ENCODE measurements around the gene TACR2. TPM values are rescaled to one million over a fixed set of nuclear protein-coding genes. Genes with fewer than 3 reads are reported as not detected.

TACR2 gene
- total and polyA plus RNA-seq, 2 experiments from 2014 or later: 0.53 TPM; not detected in 1

DNA sequence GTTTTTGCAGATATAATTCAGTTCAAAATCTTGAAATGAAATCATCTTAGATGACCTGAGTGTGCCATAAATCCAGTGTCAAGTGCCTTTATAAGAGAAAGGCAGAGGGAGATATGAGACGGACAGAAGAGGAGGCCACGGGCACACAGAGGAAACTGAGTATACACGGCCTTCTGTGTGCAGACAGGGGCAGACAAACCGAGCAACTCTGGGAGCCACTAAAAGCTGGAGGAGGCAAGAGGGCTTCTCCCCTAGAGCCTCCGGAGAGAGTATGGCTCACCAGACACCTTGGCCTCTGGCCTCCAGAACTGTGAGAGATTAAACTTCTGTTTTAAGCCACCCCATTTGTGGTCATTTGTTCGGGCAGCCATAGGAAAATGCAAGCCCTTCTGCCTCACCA, 47.2 kb upstream of the TACR2 start:
- peak overlapping the region; percentile 45 for H3K27ac ChIP-seq
- peaks cover 85% of the 10 kb centered on the region for H3K4me1 ChIP-seq (ENCODE audit: low read depth)
- H3K27me3 ChIP-seq: no peaks in the 10 kb centered on the region
- H3K9me3 ChIP-seq (ENCODE audit: low read depth): no peaks in the 10 kb centered on the region
- no peak overlapping the region for H3K4me3 ChIP-seq
- TF ChIP-seq, protein P1, sequence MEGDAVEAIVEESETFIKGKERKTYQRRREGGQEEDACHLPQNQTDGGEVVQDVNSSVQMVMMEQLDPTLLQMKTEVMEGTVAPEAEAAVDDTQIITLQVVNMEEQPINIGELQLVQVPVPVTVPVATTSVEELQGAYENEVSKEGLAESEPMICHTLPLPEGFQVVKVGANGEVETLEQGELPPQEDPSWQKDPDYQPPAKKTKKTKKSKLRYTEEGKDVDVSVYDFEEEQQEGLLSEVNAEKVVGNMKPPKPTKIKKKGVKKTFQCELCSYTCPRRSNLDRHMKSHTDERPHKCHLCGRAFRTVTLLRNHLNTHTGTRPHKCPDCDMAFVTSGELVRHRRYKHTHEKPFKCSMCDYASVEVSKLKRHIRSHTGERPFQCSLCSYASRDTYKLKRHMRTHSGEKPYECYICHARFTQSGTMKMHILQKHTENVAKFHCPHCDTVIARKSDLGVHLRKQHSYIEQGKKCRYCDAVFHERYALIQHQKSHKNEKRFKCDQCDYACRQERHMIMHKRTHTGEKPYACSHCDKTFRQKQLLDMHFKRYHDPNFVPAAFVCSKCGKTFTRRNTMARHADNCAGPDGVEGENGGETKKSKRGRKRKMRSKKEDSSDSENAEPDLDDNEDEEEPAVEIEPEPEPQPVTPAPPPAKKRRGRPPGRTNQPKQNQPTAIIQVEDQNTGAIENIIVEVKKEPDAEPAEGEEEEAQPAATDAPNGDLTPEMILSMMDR (IDR thresholded peaks at IDR 0.05; ENCODE audit: low read depth, low read length): no peak
- DNase-seq (ENCODE audit: low read depth in 1 of 2, low spot score in 1 of 2): no peak
- H3K36me3 ChIP-seq: no peaks in the 10 kb centered on the region

DNA sequence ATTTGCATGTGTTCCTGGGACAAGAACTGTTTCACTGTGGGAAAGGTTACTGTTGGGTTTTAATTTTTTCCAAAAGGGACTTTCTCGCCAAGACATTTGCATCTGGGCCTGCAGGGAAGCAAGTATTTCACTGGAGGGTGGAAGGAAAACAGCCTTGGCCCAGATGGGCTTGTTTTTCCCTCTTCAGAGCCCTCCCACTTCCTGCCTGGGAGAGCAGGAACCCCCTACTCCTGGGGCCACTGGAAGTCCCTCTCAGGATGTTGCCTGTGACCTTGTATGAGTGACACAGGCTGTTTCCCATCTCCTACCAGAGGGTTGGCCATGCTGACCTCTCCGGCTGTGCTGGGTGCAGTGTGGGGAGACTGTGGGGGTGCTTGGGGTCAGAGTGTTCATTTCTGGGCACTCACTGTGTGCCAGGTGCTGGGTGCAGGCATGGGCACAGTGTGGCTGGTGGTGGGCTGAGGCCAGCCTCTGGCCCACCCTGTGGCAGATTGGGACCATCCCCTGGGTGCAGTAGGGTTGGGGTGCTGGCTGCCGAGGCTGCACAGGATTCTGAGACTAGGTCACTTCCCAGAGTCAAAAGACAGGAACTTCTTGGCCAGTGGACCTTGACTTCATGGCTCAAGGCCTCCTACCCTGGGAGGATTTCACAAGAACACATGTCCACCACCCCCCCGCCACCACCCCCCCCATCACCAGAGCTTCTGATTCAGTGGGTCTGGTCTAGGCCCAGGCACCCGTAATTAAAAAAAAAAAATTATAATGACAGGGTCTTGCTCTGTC, 44.7 kb upstream of the TACR2 start:
- H3K4me1 ChIP-seq (ENCODE audit: low read depth): peaks cover 83% of the 10 kb centered on the region
- no peaks in the 10 kb centered on the region for H3K36me3 ChIP-seq
- peak overlapping the region; percentile 95 for H3K27ac ChIP-seq

GRCh38 chr10:69460576-69461242, 44.0 kb upstream of the TACR2 start:
- TF ChIP-seq, protein P1 (IDR thresholded peaks at IDR 0.05; ENCODE audit: low read depth, low read length): no peak
- Histone ChIP-seq H3K4me1 (ENCODE audit: low read depth) (peaks cover 83% of the 10 kb centered on the region), H3K9me3 (ENCODE audit: low read depth) (no peaks in the 10 kb centered on the region), H3K4me3 (no peak overlapping the region), H3K27me3 (no peaks in the 10 kb centered on the region), H3K36me3 (no peaks in the 10 kb centered on the region), H3K27ac (peak overlapping the region; percentile 95)
- no peak for DNase-seq (ENCODE audit: low read depth in 1 of 2, low spot score in 1 of 2)

More for the DNA sequence above, 44.7 kb upstream of the TACR2 start:
- Histone ChIP-seq H3K27me3 (no peaks in the 10 kb centered on the region), H3K4me3 (no peak overlapping the region), H3K9me3 (ENCODE audit: low read depth) (no peaks in the 10 kb centered on the region)
- no peak for DNase-seq (ENCODE audit: low read depth in 1 of 2, low spot score in 1 of 2)
- TF ChIP-seq, protein P1 (IDR thresholded peaks at IDR 0.05; ENCODE audit: low read depth, low read length): no peak

- Histone ChIP-seq H3K27me3 (no peaks in the 10 kb centered on the region), H3K9me3 (ENCODE audit: low read depth) (no peaks in the 10 kb centered on the region), H3K4me1 (ENCODE audit: low read depth) (peaks cover 85% of the 10 kb centered on the region), H3K27ac (peak overlapping the region; percentile 95), H3K4me3 (no peak overlapping the region), H3K36me3 (no peaks in the 10 kb centered on the region)
- DNase-seq (ENCODE audit: low read depth in 1 of 2, low spot score in 1 of 2): no peak
- TF ChIP-seq, protein P1 (IDR thresholded peaks at IDR 0.05; ENCODE audit: low read depth, low read length): no peak
Measured at GRCh38 chr10:69459893-69460575, 43.3 kb upstream of the TACR2 start.

GRCh38 chr10:69459101-69459790, 42.5 kb upstream of the TACR2 start:
- DNase-seq (ENCODE audit: low read depth in 1 of 2, low spot score in 1 of 2): no peak
- no peak overlapping the region for H3K4me3 ChIP-seq
- no peaks in the 10 kb centered on the region for H3K36me3 ChIP-seq
- TF ChIP-seq, protein P1 (IDR thresholded peaks at IDR 0.05; ENCODE audit: low read depth, low read length): no peak
- no peaks in the 10 kb centered on the region for H3K27me3 ChIP-seq
- H3K4me1 ChIP-seq (ENCODE audit: low read depth): peaks cover 77% of the 10 kb centered on the region
- H3K9me3 ChIP-seq (ENCODE audit: low read depth): no peaks in the 10 kb centered on the region
- H3K27ac ChIP-seq: peak overlapping the region; percentile 95

Data from cardiac muscle cell (in vitro differentiated cells and primary cell).